Lower leg skin (tissue), 3 donors: ENCODE data around the gene GABRB3.

ENCODE experiments used
- POLR2A ChIP-seq, 2 donors: fragments of 450-650 bp; IDR thresholded peaks; one replicate each; pipeline ENCODE4 v1.6.1; 2016 to 2017; ENCODE audit warnings: antibody characterized with exemption in 2 of 2, mild to moderate bottlenecking in 1 of 2, moderate library complexity in 1 of 2
- TF ChIP-seq, protein P1 (sequence below), 3 donors: fragments of 450-650 bp; IDR thresholded peaks; one replicate each; pipeline ENCODE4 v1.5.1; 2016; ENCODE audit warnings: antibody characterized with exemption in 3 of 3, mild to moderate bottlenecking in 3 of 3, moderate library complexity in 2 of 3

DNA sequence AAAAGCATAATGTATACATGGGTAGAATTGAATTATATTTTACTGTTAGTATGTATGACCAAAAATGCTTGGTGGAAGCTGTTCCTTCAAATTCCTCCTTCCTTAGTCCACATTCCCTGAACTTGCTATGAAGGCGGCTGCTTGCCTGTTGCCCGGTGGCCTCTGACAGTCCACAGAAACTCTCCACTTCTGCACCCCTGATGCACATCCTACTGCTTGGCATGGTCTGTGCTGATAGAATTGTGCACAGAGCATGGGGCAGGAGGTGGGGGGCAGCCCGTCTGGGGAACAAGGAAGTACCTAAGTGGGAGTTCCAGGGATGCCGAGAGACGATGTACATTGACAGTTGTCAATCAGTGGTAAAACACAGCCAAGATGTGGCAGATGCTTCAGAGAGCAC, 33.7 kb upstream of the GABRB3 start:
- TF ChIP-seq, protein P1, sequence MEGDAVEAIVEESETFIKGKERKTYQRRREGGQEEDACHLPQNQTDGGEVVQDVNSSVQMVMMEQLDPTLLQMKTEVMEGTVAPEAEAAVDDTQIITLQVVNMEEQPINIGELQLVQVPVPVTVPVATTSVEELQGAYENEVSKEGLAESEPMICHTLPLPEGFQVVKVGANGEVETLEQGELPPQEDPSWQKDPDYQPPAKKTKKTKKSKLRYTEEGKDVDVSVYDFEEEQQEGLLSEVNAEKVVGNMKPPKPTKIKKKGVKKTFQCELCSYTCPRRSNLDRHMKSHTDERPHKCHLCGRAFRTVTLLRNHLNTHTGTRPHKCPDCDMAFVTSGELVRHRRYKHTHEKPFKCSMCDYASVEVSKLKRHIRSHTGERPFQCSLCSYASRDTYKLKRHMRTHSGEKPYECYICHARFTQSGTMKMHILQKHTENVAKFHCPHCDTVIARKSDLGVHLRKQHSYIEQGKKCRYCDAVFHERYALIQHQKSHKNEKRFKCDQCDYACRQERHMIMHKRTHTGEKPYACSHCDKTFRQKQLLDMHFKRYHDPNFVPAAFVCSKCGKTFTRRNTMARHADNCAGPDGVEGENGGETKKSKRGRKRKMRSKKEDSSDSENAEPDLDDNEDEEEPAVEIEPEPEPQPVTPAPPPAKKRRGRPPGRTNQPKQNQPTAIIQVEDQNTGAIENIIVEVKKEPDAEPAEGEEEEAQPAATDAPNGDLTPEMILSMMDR (IDR thresholded peaks at IDR 0.05) = no peak
- no peak for TF ChIP-seq POLR2A (IDR thresholded peaks at IDR 0.05)
